ENCODE measurements around the gene INTS15.
"Not testable (repeated sequence)": the region's sequence is repeated elsewhere in the genome, so short reads cannot be mapped to it uniquely, and the experiment has no call there.

The INTS15 gene

GRCh38 chr7:6618621-6619020 lies 28.8 kb downstream of the INTS15 start:
- no peak for DNase-seq (ENCODE audit: low spot score)

- no peak for DNase-seq (ENCODE audit: low spot score)
Measured at GRCh38 chr7:6619961-6620360, 30.1 kb downstream of the INTS15 start.

- no peak for DNase-seq (ENCODE audit: low spot score)
Measured at GRCh38 chr7:6621195-6622133, 31.6 kb downstream of the INTS15 start.

GRCh38 chr7:6622134-6622710 lies 32.4 kb downstream of the INTS15 start:
- no peak for DNase-seq (ENCODE audit: low spot score)

- no peak for DNase-seq (ENCODE audit: low spot score)
Measured at GRCh38 chr7:6623589-6624245, 33.9 kb downstream of the INTS15 start.

GRCh38 chr7:6624246-6624611 lies 34.4 kb downstream of the INTS15 start:
- no peak for DNase-seq (ENCODE audit: low spot score)

GRCh38 chr7:6628045-6628444 lies 38.2 kb downstream of the INTS15 start:
- no peak for DNase-seq (ENCODE audit: low spot score)

- no peak for DNase-seq (ENCODE audit: low spot score)
Measured at GRCh38 chr7:6630007-6630849, 40.4 kb downstream of the INTS15 start.

GRCh38 chr7:6631605-6632004 lies 41.8 kb downstream of the INTS15 start:
- DNase-seq (ENCODE audit: low spot score): no peak

GRCh38 chr7:6634021-6634420 lies 44.2 kb downstream of the INTS15 start:
- DNase-seq (ENCODE audit: low spot score): no peak

GRCh38 chr7:6634971-6635370 lies 45.1 kb downstream of the INTS15 start:
- DNase-seq (ENCODE audit: low spot score): not testable (repeated sequence)

GRCh38 chr7:6636741-6637543 lies 47.1 kb downstream of the INTS15 start, which contains the start of gene ZNF316:
TSS of gene ZNF316 (plus strand) at chr7:6637318. CDS start at chr7:6642410, 5,092 bp downstream.
- peak; percentile 75 for DNase-seq (ENCODE audit: low spot score)

GRCh38 chr7:6637544-6638229 lies 47.9 kb downstream of the INTS15 start:
- DNase-seq (ENCODE audit: low spot score): no peak

- DNase-seq (ENCODE audit: low spot score): no peak
Measured at GRCh38 chr7:6639032-6639431, 49.2 kb downstream of the INTS15 start.

GRCh38 chr7:6639627-6640026 lies 49.8 kb downstream of the INTS15 start:
- DNase-seq (ENCODE audit: low spot score): no peak

GRCh38 chr7:6640246-6640721 lies 50.5 kb downstream of the INTS15 start:
- DNase-seq (ENCODE audit: low spot score): no peak

GRCh38 chr7:6641305-6642035 lies 51.6 kb downstream of the INTS15 start:
- no peak for DNase-seq (ENCODE audit: low spot score)

GRCh38 chr7:6642239-6642839 lies 52.5 kb downstream of the INTS15 start:
- no peak for DNase-seq (ENCODE audit: low spot score)
